HG03196 (cell line): ENCODE results near the gene MAP4.

Source experiments
- ATAC-seq: cut with Tn5 transposase; IDR thresholded peaks from one replicate; pipeline ENCODE4 v1.9.1; 2021; ENCODE audit not compliant: unreplicated experiment

Gene MAP4

DNA sequence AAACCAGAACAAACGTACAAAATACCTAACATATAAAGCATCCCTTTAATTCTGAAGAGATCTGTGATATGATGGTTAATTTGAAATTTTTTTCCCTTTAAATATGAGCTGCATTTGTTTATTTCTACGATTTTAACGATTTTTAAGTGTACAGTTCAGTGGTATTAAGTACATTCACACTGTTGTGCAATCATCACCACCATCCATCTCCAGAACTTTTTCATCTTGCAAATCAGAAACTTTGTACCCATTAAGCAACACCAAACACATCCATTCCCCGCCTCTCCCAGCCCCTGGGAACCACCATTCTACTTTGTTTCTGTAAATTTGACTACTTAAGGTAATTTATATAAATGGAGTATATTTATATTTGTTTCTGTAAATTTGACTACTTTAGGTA, 51.5 kb downstream of the MAP4 start:
- no peak for ATAC-seq

DNA sequence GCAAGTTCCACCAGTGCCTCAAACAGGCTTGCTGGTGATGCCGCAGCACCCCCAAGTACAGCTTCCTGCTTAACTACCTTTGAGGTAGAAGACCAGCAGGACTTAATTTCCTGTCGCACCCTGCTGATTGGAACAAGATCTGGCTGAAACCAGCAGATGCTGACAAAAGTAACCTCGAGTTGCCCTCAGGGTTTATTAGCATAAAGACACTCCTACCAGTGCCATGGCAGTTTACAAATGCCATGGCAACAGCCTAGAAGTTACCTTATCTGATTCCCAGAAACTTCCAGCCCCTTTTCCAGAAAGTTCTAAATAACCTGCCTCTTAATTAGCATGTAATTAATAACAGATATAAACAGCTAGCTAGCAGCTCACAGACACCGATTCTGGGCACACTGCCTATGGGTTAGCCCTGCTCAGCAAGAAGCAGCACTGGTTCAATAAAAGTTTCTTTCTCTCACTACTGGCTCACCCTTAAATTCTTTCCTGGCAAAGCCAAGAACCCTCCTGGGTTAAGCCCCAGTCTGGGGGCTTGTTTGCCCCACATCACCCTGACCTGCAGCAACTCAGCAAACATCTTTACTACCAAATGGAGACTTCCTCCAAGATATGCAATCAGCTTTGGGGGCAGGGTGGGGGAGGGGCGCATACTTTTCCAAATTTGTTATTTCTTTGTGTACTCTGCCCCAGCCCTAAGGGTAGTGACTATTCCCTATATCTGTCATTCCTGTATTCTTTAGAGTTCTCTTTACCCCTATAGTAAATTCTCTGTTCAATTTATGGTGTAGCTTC, 54.2 kb downstream of the MAP4 start:
- ATAC-seq = no peak

DNA sequence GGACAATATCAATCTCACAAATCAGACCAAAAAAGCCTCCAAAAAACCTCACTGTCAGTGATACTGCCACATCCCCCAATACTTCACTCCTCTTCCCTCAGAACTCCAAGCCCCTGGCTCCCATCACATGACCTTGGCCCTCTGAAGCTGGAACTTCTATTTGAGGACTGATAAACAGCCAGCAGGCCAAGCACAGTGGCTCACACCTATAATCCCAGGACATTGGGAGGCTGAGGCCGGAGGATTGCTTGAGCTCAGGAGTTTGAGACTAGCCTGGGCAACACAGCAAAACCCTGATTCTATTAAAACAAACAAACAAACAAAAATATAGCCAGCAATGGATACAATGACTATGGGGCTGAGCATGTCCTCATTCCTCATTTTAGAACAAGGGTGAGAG, 55.2 kb downstream of the MAP4 start:
- no peak for ATAC-seq

DNA sequence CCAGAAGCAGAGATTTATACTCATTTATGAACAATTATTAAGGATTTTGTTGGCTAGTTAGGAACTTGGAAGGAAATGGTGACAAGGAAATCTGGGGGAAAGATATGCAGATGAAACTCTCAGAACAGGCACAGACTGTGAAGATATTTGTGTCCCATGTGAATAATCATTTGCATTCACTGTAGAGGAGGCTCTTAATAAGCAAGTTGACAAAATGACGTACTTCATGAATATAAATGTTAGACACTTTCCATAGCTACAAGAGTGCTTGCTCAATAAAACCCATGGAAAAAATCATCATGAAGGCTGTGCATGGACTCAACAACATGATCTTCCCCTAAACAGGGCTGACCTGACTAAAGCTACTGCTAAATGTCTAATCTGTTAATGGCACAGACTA, 59.7 kb downstream of the MAP4 start:
- no peak for ATAC-seq

DNA sequence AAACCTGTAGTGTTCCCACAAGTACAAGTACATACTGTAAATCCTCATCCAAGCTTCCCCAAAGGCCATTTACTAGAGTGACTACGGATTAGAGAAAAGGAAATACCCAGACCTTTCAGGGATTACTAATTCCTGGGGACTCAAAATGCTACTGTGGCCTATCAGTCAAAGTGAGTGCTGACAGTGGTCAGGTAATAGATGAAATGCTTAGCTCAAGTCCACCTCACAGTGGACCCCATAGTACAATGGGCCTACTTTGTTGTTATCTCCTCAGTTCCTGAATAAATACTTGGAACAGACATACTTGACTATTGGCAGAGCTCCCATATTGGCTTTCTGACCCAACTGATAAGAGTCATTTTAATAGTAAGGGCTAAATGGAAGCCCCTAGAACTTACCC, 61.6 kb downstream of the MAP4 start:
- ATAC-seq = no peak

DNA sequence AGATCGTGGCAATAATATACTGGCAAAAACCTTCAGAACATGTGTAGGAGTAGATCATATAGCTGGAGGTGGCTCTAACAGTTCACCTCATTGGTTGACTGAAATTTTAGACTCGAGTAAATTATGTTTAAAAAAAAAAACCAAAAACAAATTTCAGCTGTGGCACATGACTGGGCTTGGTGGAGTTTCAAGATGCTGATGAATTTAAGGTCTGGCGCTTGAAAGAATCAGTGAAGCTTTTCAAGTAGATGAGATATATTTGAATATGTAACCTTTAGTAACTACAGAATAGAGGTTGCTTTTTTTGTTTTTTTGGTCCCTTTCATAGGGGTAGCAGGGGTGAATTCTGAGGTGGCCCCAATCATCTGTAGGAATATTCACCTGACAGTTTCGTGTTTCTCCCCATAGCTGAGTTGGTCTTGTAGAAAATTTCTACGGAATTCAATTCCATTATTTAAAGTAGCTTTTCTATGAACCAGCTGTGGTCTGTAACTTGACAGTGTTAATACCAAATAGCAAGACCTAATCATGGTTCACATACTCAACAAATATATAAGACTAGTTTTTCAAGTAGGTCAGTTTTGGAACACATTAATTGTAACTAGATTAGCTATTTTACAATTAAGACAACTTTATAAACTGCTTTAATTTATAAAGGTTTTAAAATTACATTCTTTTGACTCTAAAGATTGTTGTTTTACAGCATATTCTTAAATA, 65.6 kb downstream of the MAP4 start:
- peak; percentile 31 for ATAC-seq

DNA sequence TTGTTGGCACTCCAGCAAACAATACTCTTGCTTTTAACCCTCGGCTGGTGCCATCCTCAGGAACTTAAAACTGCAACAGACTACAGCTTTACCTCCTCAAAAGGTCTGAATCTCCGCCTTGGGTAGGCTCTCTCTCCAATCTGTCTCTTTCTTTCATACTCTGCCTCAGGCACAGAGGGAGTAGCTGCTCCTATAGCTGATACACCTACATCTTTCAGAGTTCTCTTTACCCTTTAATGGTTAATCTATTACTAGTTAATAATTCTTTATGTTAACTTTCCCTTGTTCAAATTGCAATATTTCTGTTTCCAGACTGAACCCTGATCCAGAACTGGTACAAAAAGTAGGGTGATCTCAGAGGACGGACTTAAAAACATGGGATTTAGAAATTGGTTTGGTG, 66.2 kb downstream of the MAP4 start:
- peak; percentile 51 for ATAC-seq

DNA sequence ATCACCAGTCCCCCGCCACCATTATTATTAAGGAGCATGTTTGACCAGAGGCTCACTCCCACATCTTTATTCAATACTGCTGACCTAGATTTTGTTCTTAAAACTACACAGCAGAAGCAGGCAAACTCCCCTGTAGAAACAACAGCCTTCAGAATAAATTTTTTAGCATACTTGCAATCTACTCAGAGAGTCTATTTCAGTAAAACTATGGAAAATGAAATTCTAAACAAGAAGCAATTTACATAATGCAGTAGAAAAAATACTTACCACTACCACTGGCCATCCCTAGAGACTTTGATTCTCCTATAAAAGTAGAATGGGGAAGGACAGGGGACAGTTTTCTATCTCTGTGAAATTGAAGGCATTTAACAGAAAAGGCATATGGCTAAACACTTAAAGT, 76.0 kb downstream of the MAP4 start:
- ATAC-seq = no peak

DNA sequence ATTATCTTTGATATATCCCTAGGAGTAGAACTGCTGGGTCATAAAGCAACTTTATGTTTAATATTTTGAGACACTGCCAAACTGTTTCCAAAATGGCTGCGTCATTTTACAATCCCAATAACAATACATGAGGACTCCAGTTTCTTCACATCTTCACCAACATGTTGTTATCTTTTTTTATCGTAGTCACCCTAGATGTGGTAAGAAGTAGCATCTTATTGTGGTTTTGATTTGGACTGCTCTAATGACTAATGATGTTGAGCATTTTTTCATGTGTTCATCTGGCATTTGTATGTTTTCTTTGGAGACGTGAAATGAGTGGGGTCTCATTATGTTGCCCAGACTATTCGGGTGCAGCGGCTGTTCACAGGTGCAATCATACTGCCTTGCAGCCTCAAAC, 83.8 kb downstream of the MAP4 start:
- ATAC-seq = no peak

DNA sequence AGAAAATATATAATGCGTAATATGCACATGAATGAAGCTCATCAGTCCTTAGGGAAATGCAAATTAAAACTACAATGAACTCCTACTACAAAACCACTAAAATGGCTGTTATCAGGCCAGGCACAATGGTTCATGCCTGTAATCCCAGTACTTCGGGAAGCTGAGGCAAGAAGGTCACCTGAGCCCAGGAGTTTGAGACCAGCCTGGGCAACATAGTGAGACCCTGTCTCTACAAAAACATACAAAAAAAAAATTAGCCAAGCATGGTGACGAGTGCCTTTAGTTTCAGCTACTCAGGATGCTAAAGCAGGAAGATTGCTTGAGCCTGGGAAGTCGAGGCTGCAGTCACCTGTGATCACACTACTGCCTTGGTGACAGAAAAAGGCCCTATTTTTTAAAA, 85.2 kb downstream of the MAP4 start:
- ATAC-seq = no peak

DNA sequence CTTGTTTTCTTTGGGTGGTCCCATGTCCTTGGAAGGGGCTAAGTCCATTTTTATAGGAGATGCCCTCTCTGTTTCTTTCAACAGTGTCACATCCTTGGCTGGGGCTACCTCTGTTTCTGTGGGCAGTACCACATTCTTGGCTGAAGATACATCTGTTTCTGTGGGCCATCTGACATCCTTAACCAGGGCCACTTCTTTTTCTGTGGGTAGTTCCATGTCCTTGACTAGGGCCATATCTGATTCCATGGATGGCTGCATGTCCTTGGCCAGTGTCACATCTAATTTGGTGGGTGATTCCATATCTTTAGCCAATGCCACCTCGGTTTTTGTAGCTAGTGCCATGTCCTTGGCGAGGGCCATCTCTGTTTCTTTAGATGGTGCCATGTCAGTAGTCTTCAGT, 99.5 kb downstream of the MAP4 start:
- ATAC-seq = no peak

DNA sequence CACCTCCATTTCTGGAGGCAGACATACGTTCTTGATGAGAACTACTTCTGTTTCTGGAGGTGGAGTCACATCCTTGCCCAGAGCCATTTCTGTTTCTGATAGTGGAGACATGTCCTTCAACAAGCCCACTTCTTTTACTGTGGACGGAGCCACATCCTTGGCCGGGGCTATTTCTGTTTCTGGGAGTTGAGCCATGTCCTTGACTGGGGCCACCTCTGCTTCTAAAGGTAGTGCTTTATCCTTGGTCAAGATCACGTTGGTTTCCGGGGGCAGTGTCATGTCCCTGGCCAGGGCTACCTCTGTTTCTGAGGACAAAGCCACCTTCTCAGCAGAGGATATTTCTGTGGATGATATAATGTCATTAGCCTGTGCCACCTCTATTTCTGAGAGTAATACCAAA, 100.0 kb downstream of the MAP4 start:
- ATAC-seq = no peak

DNA sequence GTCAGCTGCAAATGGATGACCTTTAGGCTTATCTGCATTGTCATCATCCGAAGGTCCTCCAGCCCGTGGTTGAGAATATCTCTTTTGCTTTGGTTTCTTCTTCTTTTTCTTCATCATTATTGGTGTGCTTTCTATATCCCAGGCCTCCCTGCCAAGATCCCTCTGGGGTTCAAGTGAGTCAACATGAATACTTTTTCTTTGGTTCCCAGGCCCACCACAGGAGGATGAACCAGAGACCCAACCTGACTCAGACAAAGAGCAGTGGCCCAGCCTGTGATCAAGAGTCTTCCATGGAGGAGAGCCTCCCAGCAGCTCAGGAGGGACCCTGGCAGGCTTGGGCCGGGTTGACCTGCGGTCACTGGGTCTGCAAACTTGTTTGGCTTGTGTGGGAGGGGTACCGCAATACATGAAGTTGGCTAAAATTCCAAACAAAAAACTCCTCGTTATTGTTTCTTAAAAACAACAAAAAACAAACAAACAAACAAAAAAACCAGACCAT, 104.2 kb downstream of the MAP4 start:
- ATAC-seq = no peak

DNA sequence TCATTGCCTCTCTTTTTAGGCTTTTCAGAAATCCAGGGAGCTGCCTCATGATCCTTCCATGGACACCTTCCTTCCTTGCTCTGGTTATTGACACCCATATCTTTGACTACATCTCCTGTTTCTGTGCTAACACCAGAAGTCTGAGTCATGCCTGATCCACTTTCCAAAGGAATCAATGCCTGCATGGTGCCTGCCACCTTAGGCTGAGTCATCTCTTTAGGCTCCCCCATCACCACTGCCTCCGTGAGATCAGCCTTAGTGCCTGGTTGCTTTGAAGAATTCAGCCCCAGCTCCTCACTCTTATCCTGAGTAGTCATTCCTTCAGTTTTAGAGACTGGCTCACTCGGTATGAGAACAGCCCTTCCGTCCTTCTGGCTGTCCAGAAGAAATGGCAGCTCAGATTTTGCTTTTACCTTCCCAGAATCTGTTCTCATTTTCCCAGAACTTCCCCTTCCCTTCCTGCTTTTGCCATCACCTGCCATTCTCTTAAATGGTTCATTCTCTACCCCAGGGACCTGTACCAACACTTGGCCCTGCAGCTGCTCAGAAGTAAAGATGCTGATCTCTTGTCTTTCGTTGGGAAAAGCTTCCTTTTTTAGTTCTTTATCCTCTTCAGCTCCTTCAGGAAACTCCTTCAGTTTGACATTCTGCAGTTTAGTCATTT, 105.3 kb downstream of the MAP4 start:
- no peak for ATAC-seq

DNA sequence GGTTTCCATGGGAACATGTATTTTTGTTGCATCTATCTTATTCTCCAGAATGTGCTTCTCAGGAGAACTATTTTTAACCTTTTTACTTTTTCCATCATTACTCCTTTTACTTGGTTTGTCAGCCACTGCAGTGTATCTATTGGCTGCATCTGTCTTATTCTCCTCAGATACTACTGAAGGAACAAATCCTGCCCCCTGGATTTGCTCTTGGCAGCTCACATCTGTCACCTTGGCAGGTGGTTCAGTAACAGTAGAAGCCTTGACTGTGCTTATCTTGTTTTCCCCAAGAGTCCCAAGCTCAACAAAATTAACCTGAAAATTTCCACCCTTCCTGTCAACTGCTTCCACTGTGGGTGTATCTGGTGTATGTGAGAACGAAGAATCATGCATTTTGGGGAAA, 106.0 kb downstream of the MAP4 start:
- no peak for ATAC-seq

DNA sequence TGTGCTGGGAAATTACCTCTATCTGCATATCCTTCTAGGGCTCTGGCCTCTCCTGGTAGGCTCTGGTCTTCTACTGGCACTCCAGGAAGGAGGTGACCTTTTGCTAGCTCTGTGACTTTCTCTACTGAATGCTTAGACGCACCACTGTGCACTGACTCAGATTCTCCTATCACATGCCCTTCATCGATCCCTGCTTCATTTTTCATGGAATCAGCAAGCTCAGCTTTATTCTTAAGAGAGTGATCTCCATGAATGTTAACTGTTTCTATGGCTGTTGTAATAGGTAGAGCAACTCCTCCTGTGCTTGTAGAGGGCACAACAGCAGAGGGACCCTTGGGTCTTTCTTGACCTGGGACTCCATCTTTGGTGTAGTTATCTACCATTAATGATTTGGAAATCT, 106.6 kb downstream of the MAP4 start:
- ATAC-seq = no peak

DNA sequence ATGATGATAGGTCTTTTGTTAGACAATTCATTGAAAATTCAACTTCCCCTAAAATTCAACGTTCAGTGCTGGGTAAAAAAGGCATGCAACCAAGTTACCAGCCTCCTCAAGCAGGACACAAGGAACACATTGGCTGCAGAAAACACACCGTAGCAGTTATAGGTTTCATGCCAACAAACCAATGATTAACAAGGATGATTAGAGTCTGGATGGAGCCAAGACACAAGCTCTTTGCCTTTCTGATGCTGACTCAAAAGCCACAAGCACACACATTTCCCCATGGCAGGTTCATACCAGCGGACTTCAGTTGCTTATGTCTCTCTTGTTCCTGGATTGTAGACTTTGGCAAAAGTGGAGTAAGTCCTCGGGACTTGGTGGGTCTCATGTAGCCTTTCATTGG, 107.5 kb downstream of the MAP4 start:
- ATAC-seq = no peak

DNA sequence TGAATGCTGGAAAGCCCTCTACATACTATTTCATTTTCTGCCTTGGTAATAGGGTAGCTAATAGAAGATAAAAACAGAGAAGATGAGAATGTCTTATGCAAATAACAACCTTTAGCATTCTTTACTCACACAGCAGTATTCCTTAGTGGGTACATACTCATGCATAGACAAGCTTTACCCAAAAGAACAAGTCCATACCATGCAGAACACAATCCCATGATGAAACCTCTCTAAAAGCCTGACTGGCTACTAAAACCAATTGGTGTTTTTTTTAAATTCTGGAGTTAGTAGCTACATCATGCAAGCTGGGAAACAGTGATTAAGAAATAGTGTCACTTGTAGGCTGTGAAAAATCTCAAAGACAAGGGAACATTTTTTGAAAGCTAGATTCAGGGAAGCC, 108.4 kb downstream of the MAP4 start:
- ATAC-seq = no peak

DNA sequence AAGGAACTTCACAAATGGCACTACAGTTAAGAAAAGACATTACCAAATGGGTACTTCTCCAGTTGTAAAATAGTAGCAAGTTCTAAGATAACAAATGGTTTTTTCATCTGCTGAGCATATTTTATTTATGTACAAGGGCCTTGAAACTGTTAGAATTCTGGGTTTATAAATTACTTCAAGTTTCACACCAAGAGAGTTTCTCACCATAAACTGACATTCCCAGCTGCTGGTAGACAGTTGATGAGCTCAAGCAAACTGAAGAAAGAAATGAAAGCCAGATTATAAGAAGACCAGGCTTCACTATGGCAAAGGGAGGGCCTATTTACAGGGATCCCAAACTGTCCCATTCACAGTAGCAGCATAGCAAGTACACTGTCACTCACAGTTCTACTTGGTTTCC, 113.5 kb downstream of the MAP4 start:
- no peak for ATAC-seq

DNA sequence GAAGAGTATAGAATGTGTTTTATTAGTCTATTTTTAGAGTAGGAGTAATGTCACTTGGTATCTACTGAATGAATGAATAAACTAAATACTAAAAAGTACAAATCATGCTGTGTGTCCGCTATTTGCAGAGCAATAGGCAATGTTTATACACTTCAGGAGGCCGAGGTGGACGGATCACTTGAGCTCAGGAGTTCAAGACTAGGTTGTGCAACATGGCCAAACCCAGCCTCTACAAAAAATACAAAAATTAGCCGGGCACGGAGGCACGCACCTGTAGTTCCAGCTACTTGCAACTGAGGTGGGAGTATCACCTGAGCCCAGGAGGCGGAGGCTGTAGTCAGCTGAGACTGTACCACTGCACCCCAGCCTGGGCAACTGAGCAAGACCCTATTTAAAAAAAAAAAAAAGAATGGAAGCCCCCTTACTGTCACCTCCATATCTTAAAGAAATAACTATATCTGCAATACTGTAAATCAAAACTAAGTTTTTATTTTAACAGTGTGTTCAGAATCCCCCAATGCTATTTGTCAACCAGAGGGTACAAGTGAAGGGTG, 114.9 kb downstream of the MAP4 start:
- ATAC-seq = no peak

DNA sequence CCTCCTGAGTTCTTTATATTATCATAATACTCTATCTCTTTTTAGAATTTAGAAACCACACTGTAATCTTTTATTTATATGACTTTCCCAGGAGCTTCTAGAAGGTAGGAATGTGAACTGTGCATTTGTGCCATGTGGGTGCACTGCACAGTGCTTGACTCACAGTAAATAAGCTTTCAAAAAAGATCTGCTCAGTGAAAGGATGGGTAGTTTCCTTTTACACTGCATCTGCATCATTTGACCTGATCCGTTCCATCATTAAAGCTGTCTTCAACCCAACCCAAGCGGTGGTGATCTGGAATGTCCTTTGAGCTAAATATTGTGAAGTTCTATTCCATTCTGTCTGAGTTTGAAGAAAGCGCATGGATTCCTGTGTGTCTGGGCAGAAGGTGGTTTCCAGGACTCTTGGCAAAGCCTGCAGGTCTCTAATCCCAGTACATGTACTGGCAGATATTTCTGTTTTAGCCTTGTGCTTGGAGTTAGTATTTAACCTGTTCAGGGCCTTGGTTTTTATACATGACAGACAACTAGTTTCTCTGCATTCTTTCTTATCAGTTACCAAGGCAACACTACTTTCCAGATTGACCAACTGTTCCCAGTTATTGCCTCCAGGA, 116.6 kb downstream of the MAP4 start:
- no peak for ATAC-seq
